ENCODE measurements around the gene MYMX.

DNA sequence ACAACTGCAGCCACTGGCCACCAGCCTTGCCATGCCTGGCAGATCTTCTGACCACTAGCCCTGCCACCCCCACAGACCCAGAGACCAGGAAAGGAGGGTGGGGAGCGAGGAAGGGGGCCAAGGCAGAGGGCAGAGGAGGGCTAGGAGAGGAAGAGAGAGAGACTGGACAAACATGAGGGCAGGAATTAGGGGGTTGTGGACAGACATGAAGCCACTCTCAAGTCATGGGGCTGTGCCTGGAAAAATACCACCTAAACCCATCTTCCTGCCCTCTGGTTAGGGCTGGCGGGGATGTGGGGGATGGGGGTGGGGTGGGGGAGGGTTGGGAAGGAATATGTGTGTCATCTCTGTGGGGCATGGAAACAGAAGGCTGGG is 5.2 kb downstream of the MYMX start:
- TF ChIP-seq ZNF530 (tag by site-specific recombination; IDR thresholded peaks at IDR 0.05; ENCODE audit: low read depth) (no peak), ZNF274 (IDR thresholded peaks at IDR 0.05; ENCODE audit: low read length) (no peak), ZNF274 (tag by site-specific recombination; IDR thresholded peaks at IDR 0.05; ENCODE audit: borderline replicate concordance) (no peak), CTCF (tag by site-specific recombination; IDR thresholded peaks at IDR 0.05) (no peak), ZNF133 (tag by site-specific recombination; IDR thresholded peaks at IDR 0.05) (no peak), PRDM10 (tag by site-specific recombination; IDR thresholded peaks at IDR 0.05) (no peak)

All from HEK293 (cell line).